K562 (cell line): ENCODE measurements around the gene NT5DC2. TPM values are rescaled to one million over a fixed set of nuclear protein-coding genes. Genes with fewer than 3 reads are reported as not detected.

Experiments
- ATF4 ChIP-seq: fragments of 450-650 bp; formaldehyde crosslinking; IDR thresholded peaks from 2 replicates; pipeline ENCODE4 v1.4.0; 2022; ENCODE audit warnings: mild to moderate bottlenecking, moderate library complexity
- FOS ChIP-seq: IDR thresholded peaks from 3 replicates; pipeline ENCODE4 v1.6.1; 2011; ENCODE audit not compliant: insufficient read length; ENCODE audit errors: extremely low read depth
- MAFF ChIP-seq: IDR thresholded peaks from 2 replicates; pipeline ENCODE4 v1.6.1; 2012; ENCODE audit warnings: low read length, improper control_type of control experiment
- NBN ChIP-seq: fragments of 450-650 bp; IDR thresholded peaks from 2 replicates; pipeline ENCODE4 v1.6.1; 2016; ENCODE audit warnings: low read depth, mild to moderate bottlenecking
- NUFIP1 ChIP-seq: fragments of 450-650 bp; IDR thresholded peaks from 2 replicates; pipeline ENCODE4 v1.6.1; 2018; ENCODE audit not compliant: partially characterized antibody
- SMARCA4 ChIP-seq: fragments of 450-650 bp; IDR thresholded peaks from 2 replicates; pipeline ENCODE4 v1.6.1; 2016
- SREBF2 ChIP-seq: sonication (generic); formaldehyde crosslinking; IDR thresholded peaks from 2 replicates; pipeline ENCODE4 v1.4.0; 2020; ENCODE audit warnings: mild to moderate bottlenecking, missing genetic modification reagents
- ZKSCAN8 ChIP-seq: fragments of 200-800 bp; sonication (Bioruptor generic); IDR thresholded peaks from 2 replicates; pipeline ENCODE4 v1.6.1; 2016; ENCODE audit warnings: missing genetic modification characterization, missing compliant biosample characterization
- ZNF518B ChIP-seq: fragments of 250-450 bp; sonication (Bioruptor Pico); IDR thresholded peaks from 2 replicates; pipeline ENCODE4 v1.5.0; 2021; ENCODE audit warnings: mild to moderate bottlenecking, moderate library complexity
- polyA plus RNA-seq, 8 experiments: library from polyadenylated mRNA; depleted of rRNA in 4 of 8; stranded (reverse) in 5 of 8; unstranded in 3 of 8; fragments of >200 nt; fragmentation: Nextera tagmentation in 2 of 8; fragmentation: Illumina TruSeq in 1 of 8; extraction: Ambion mirVana in 2 of 8; extraction: Trizol in 1 of 8; gene quantifications; 2 replicates each; pipeline versions ENCODE4 v1.2.1 to v1.2.3, GENCODE V29; 2011 to 2014; ENCODE audit warnings: inconsistent platforms in 1 of 8, missing spikeins in 1 of 8
- total RNA-seq, 7 experiments: library from RNA; depleted of rRNA in 6 of 7; stranded (reverse); fragments of >200 nt in 6 of 7; fragmentation: Illumina TruSeq in 2 of 7; extraction: Trizol in 2 of 7; gene quantifications; 2 replicates each; pipeline versions ENCODE4 v1.2.1 to v1.2.3, GENCODE V29; 2011 to 2021; ENCODE audit warnings: low replicate concordance in 1 of 7
- TF ChIP-seq, protein P1 (sequence below): sonication (generic); formaldehyde crosslinking; IDR thresholded peaks from 2 replicates; pipeline ENCODE4 v1.8.1; 2023; ENCODE audit warnings: missing genetic modification reagents, mild to moderate bottlenecking, borderline replicate concordance
- TF ChIP-seq, protein P2 (sequence below): fragments of 250-450 bp; sonication (Bioruptor Pico); IDR thresholded peaks from 2 replicates; pipeline ENCODE4 v1.4.0; 2020; ENCODE audit warnings: mild to moderate bottlenecking, moderate library complexity
- TF ChIP-seq, protein P3 (sequence below): fragments of 250-450 bp; sonication (Bioruptor Pico); IDR thresholded peaks from 2 replicates; pipeline ENCODE4 v1.5.0; 2022; ENCODE audit warnings: mild to moderate bottlenecking

NT5DC2 gene
- total and polyA plus RNA-seq, 9 of the 15 experiments (the other 6 are each of a cell fraction or from before 2014, with no cell fraction given), result 25.6 to 168 (median 122) TPM

DNA sequence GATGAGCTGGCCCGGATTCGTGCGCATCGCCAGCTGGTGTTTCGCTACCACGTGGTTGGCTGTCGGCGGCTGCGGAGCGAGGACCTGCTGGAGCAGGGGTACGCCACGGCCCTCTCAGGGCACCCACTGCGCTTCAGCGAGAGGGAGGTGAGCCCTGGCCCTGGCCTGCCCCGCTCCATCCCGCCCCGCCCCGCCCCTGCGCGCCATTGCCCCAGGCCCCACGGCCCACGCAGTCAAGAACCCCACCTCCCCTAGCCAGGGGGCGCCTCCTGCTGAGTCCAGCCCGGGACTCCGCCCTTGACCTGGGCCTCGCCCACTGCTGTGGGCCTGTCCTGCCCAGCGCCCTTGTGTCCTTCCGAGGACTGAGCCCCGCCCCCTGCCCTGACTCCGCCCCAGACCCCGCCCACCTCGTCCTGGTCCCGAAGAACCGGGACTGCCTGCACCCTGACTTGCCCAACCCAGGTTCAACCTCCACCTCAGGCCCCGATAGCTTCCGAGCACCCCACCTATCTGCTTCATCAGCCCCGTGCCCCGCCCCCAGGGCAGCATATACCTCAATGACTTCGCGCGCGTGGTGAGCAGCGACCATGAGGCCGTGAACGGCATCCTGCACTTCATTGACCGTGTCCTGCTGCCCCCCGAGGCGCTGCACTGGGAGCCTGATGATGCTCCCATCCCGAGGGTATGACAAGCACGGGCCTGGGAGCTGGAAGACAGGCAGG lies 14.8 kb downstream of the NT5DC2 start (continued):
- TF ChIP-seq, protein P1, sequence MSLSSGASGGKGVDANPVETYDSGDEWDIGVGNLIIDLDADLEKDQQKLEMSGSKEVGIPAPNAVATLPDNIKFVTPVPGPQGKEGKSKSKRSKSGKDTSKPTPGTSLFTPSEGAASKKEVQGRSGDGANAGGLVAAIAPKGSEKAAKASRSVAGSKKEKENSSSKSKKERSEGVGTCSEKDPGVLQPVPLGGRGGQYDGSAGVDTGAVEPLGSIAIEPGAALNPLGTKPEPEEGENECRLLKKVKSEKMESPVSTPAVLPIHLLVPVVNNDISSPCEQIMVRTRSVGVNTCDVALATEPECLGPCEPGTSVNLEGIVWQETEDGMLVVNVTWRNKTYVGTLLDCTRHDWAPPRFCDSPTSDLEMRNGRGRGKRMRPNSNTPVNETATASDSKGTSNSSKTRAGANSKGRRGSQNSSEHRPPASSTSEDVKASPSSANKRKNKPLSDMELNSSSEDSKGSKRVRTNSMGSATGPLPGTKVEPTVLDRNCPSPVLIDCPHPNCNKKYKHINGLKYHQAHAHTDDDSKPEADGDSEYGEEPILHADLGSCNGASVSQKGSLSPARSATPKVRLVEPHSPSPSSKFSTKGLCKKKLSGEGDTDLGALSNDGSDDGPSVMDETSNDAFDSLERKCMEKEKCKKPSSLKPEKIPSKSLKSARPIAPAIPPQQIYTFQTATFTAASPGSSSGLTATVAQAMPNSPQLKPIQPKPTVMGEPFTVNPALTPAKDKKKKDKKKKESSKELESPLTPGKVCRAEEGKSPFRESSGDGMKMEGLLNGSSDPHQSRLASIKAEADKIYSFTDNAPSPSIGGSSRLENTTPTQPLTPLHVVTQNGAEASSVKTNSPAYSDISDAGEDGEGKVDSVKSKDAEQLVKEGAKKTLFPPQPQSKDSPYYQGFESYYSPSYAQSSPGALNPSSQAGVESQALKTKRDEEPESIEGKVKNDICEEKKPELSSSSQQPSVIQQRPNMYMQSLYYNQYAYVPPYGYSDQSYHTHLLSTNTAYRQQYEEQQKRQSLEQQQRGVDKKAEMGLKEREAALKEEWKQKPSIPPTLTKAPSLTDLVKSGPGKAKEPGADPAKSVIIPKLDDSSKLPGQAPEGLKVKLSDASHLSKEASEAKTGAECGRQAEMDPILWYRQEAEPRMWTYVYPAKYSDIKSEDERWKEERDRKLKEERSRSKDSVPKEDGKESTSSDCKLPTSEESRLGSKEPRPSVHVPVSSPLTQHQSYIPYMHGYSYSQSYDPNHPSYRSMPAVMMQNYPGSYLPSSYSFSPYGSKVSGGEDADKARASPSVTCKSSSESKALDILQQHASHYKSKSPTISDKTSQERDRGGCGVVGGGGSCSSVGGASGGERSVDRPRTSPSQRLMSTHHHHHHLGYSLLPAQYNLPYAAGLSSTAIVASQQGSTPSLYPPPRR (CRISPR knock-in tag), result no peak
- TF ChIP-seq SREBF2 (CRISPR knock-in tag), result no peak
- TF ChIP-seq MAFF, result no peak
- TF ChIP-seq SMARCA4, result no peak
- TF ChIP-seq ATF4 (CRISPR knock-in tag), result no peak
- TF ChIP-seq, protein P2, sequence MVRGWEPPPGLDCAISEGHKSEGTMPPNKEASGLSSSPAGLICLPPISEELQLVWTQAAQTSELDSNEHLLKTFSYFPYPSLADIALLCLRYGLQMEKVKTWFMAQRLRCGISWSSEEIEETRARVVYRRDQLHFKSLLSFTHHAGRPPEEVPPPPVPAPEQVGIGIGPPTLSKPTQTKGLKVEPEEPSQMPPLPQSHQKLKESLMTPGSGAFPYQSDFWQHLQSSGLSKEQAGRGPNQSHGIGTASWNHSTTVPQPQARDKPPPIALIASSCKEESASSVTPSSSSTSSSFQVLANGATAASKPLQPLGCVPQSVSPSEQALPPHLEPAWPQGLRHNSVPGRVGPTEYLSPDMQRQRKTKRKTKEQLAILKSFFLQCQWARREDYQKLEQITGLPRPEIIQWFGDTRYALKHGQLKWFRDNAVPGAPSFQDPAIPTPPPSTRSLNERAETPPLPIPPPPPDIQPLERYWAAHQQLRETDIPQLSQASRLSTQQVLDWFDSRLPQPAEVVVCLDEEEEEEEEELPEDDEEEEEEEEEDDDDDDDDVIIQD (CRISPR knock-in tag), result no peak
- TF ChIP-seq, protein P3, sequence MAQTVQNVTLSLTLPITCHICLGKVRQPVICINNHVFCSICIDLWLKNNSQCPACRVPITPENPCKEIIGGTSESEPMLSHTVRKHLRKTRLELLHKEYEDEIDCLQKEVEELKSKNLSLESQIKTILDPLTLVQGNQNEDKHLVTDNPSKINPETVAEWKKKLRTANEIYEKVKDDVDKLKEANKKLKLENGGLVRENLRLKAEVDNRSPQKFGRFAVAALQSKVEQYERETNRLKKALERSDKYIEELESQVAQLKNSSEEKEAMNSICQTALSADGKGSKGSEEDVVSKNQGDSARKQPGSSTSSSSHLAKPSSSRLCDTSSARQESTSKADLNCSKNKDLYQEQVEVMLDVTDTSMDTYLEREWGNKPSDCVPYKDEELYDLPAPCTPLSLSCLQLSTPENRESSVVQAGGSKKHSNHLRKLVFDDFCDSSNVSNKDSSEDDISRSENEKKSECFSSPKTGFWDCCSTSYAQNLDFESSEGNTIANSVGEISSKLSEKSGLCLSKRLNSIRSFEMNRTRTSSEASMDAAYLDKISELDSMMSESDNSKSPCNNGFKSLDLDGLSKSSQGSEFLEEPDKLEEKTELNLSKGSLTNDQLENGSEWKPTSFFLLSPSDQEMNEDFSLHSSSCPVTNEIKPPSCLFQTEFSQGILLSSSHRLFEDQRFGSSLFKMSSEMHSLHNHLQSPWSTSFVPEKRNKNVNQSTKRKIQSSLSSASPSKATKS (CRISPR knock-in tag), result no peak
- TF ChIP-seq FOS, result no peak
- TF ChIP-seq NUFIP1, result no peak
- TF ChIP-seq NBN, result no peak
- no peak for TF ChIP-seq ZNF518B (CRISPR knock-in tag)
- no peak for TF ChIP-seq ZKSCAN8 (CRISPR knock-in tag)
